Activated T-cell treated with anti-CD3 and anti-CD28 coated beads, Interleukin-2, amount 50 U/mL, for 48 hours (primary cell): ENCODE results near the gene ENOSF1.

Source experiments
- DNase-seq, 2 experiments: peaks; one replicate each; pipeline ENCODE4 v3.0.0-alpha.2; 2020

Gene ENOSF1

GRCh38 chr18:629269-630150 is 82.9 kb downstream of the ENOSF1 start:
- DNase-seq: peak; percentile 24 to 26

DNA sequence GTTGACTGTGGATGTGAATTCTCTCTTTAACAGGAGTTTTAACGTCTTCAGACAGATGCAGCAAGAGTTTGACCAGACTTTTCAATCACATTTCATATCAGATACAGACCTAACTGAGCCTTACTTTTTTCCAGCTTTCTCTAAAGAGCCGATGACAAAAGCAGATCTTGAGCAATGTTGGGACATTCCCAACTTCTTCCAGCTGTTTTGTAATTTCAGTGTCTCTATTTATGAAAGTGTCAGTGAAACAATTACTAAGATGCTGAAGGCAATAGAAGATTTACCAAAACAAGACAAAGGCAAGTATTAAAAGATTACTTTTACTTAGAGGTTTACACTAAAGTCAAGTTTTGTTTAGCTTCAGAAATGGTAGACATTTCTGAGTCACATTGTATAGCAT is 85.2 kb downstream of the ENOSF1 start:
- DNase-seq: no peak

- peak; percentile 66 to 71 for DNase-seq
Observed at GRCh38 chr18:623761-624620, 88.4 kb downstream of the ENOSF1 start.

DNA sequence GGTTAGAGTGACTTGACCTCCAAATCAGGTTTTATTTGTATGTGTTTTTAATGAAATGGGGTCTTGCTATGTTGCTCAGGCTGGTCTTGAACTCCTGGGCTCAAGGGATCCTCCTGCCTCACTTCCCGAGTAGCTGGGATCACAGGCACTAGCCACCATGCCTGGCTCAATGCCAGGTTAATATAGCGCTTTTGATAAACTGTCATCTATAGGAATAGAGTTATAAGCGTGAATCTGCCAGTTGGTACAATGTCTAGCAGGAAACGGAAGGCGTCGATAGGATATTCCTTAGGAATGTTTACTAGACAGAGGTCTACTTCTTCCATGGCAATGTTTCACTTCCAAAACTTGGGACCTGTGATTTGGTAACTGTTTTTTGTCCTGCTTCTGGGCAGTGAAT is 90.1 kb downstream of the ENOSF1 start:
- DNase-seq: no peak

GRCh38 chr18:621291-622043 is 91.0 kb downstream of the ENOSF1 start:
- DNase-seq: no peak
